MG63 (cell line): Measurements from ENCODE around the gene DPF3. TPM values are rescaled to one million over a fixed set of nuclear protein-coding genes. Genes with fewer than 3 reads are reported as not detected.

Source experiments
- DNase-seq: peaks from one replicate; pipeline ENCODE4 v3.0.0-alpha.2; 2020
- H3K27me3 ChIP-seq: fragments of 250-450 bp; sonication (Bioruptor Pico); 2 replicates; pipeline ENCODE4 v1.5.1; 2020; ENCODE audit warnings: mild to moderate bottlenecking, moderate library complexity
- H3K36me3 ChIP-seq: fragments of 250-450 bp; sonication (Bioruptor Pico); 2 replicates; pipeline ENCODE4 v1.5.1; 2020; ENCODE audit warnings: mild to moderate bottlenecking, moderate library complexity
- H3K4me3 ChIP-seq: fragments of 250-450 bp; sonication (Bioruptor Pico); 2 replicates; pipeline ENCODE4 v1.5.1; 2020; ENCODE audit warnings: mild to moderate bottlenecking, moderate library complexity
- H3K9me3 ChIP-seq: fragments of 250-450 bp; sonication (Bioruptor Pico); 2 replicates; pipeline ENCODE4 v1.5.1; 2020; ENCODE audit warnings: mild to moderate bottlenecking, moderate library complexity
- total RNA-seq: library from RNA; depleted of rRNA; stranded (reverse); fragments of >200 nt; shearing (Covaris generic); gene quantifications from 2 replicates; pipeline ENCODE4 v1.2.3, GENCODE V29; 2014; ENCODE audit warnings: low replicate concordance

The DPF3 gene
- total RNA-seq, 1 experiment from 2014 or later: 2.3 TPM

- peaks cover 12% of the 10 kb centered on the region for H3K36me3 ChIP-seq
- H3K27me3 ChIP-seq: no peaks in the 10 kb centered on the region
- DNase-seq: no peak
- H3K4me3 ChIP-seq: no peak overlapping the region
- H3K9me3 ChIP-seq: no peaks in the 10 kb centered on the region
Observed at GRCh38 chr14:72688990-72689671, 204.8 kb downstream of the DPF3 start.

GRCh38 chr14:72686832-72687231, 207.1 kb downstream of the DPF3 start:
- DNase-seq: no peak

GRCh38 chr14:72686101-72686500, 207.8 kb downstream of the DPF3 start:
- no peaks in the 10 kb centered on the region for H3K27me3 ChIP-seq
- peaks cover 7% of the 10 kb centered on the region for H3K36me3 ChIP-seq
- H3K9me3 ChIP-seq: no peaks in the 10 kb centered on the region
- no peak for DNase-seq
- no peak overlapping the region for H3K4me3 ChIP-seq

More at GRCh38 chr14:72686832-72687231, 207.1 kb downstream of the DPF3 start:
- Histone ChIP-seq H3K4me3 (no peak overlapping the region), H3K9me3 (no peaks in the 10 kb centered on the region), H3K27me3 (no peaks in the 10 kb centered on the region), H3K36me3 (peaks cover 7% of the 10 kb centered on the region)

- no peaks in the 10 kb centered on the region for H3K27me3 ChIP-seq
- no peak overlapping the region for H3K4me3 ChIP-seq
- peaks cover 7% of the 10 kb centered on the region for H3K36me3 ChIP-seq
- no peak for DNase-seq
- no peaks in the 10 kb centered on the region for H3K9me3 ChIP-seq
Observed at GRCh38 chr14:72685456-72685855, 208.4 kb downstream of the DPF3 start.

- no peak overlapping the region for H3K4me3 ChIP-seq
- no peaks in the 10 kb centered on the region for H3K9me3 ChIP-seq
- peaks cover 7% of the 10 kb centered on the region for H3K36me3 ChIP-seq
- no peak for DNase-seq
- no peaks in the 10 kb centered on the region for H3K27me3 ChIP-seq
Observed at GRCh38 chr14:72683787-72684186, 210.1 kb downstream of the DPF3 start.

- Histone ChIP-seq H3K4me3 (no peak overlapping the region), H3K36me3 (peaks cover 10% of the 10 kb centered on the region), H3K9me3 (no peaks in the 10 kb centered on the region), H3K27me3 (no peaks in the 10 kb centered on the region)
- DNase-seq: no peak
Observed at GRCh38 chr14:72682188-72682587, 211.7 kb downstream of the DPF3 start.

GRCh38 chr14:72680853-72681640, 212.9 kb downstream of the DPF3 start:
- no peaks in the 10 kb centered on the region for H3K27me3 ChIP-seq
- H3K4me3 ChIP-seq: no peak overlapping the region
- no peak for DNase-seq
- H3K36me3 ChIP-seq: peaks cover 11% of the 10 kb centered on the region
- no peaks in the 10 kb centered on the region for H3K9me3 ChIP-seq

- no peak for DNase-seq
- H3K36me3 ChIP-seq: peaks cover 9% of the 10 kb centered on the region
- H3K27me3 ChIP-seq: no peaks in the 10 kb centered on the region
- no peaks in the 10 kb centered on the region for H3K9me3 ChIP-seq
- no peak overlapping the region for H3K4me3 ChIP-seq
Observed at GRCh38 chr14:72679536-72680151, 214.3 kb downstream of the DPF3 start.

- no peak overlapping the region for H3K4me3 ChIP-seq
- no peak for DNase-seq
- no peaks in the 10 kb centered on the region for H3K27me3 ChIP-seq
- no peaks in the 10 kb centered on the region for H3K9me3 ChIP-seq
- H3K36me3 ChIP-seq: peaks cover 8% of the 10 kb centered on the region
Observed at GRCh38 chr14:72679141-72679535, 214.8 kb downstream of the DPF3 start.

GRCh38 chr14:72678356-72678755, 215.5 kb downstream of the DPF3 start:
- no peak for DNase-seq
- Histone ChIP-seq H3K9me3 (no peaks in the 10 kb centered on the region), H3K36me3 (peaks cover 8% of the 10 kb centered on the region), H3K4me3 (no peak overlapping the region), H3K27me3 (no peaks in the 10 kb centered on the region)

GRCh38 chr14:72677664-72678063, 216.2 kb downstream of the DPF3 start:
- no peaks in the 10 kb centered on the region for H3K9me3 ChIP-seq
- H3K4me3 ChIP-seq: no peak overlapping the region
- peaks cover 8% of the 10 kb centered on the region for H3K36me3 ChIP-seq
- no peaks in the 10 kb centered on the region for H3K27me3 ChIP-seq
- DNase-seq: no peak

- no peaks in the 10 kb centered on the region for H3K9me3 ChIP-seq
- no peak overlapping the region for H3K4me3 ChIP-seq
- no peaks in the 10 kb centered on the region for H3K27me3 ChIP-seq
- DNase-seq: no peak
- H3K36me3 ChIP-seq: peaks cover 8% of the 10 kb centered on the region
Observed at GRCh38 chr14:72675126-72675525, 218.8 kb downstream of the DPF3 start.

- no peak for DNase-seq
- no peaks in the 10 kb centered on the region for H3K9me3 ChIP-seq
- H3K4me3 ChIP-seq: no peak overlapping the region
- no peaks in the 10 kb centered on the region for H3K27me3 ChIP-seq
- peaks cover 19% of the 10 kb centered on the region for H3K36me3 ChIP-seq
Observed at GRCh38 chr14:72673179-72673578, 220.7 kb downstream of the DPF3 start.

- DNase-seq: no peak
- H3K36me3 ChIP-seq: peaks cover 14% of the 10 kb centered on the region
- H3K27me3 ChIP-seq: no peaks in the 10 kb centered on the region
- H3K4me3 ChIP-seq: no peak overlapping the region
- H3K9me3 ChIP-seq: no peaks in the 10 kb centered on the region
Observed at GRCh38 chr14:72666610-72667009, 227.3 kb downstream of the DPF3 start.

- peak; percentile 45 for DNase-seq
- H3K36me3 ChIP-seq: peaks cover 14% of the 10 kb centered on the region
- H3K9me3 ChIP-seq: no peaks in the 10 kb centered on the region
- H3K27me3 ChIP-seq: no peaks in the 10 kb centered on the region
- H3K4me3 ChIP-seq: 0 out of 2 replicates have a peak overlapping the region, but pooled peaks have one; percentile 1
Observed at GRCh38 chr14:72665259-72665658, 228.6 kb downstream of the DPF3 start.

- H3K4me3 ChIP-seq: no peak overlapping the region
- H3K9me3 ChIP-seq: no peaks in the 10 kb centered on the region
- H3K27me3 ChIP-seq: no peaks in the 10 kb centered on the region
- H3K36me3 ChIP-seq: peaks cover 15% of the 10 kb centered on the region
- DNase-seq: no peak
Observed at GRCh38 chr14:72664651-72665050, 229.2 kb downstream of the DPF3 start.

GRCh38 chr14:72663956-72664650, 229.8 kb downstream of the DPF3 start:
- Histone ChIP-seq H3K27me3 (no peaks in the 10 kb centered on the region), H3K36me3 (peaks cover 11% of the 10 kb centered on the region), H3K9me3 (no peaks in the 10 kb centered on the region), H3K4me3 (no peak overlapping the region)
- no peak for DNase-seq
